ENCODE results near the gene TMEM131.

Gene TMEM131

GRCh38 chr2:97734061-97735051 is 261.4 kb downstream of the TMEM131 start:
- DNase-seq, result no peak

- no peak for DNase-seq
Observed at GRCh38 chr2:97733341-97734035, 262.3 kb downstream of the TMEM131 start.

DNA sequence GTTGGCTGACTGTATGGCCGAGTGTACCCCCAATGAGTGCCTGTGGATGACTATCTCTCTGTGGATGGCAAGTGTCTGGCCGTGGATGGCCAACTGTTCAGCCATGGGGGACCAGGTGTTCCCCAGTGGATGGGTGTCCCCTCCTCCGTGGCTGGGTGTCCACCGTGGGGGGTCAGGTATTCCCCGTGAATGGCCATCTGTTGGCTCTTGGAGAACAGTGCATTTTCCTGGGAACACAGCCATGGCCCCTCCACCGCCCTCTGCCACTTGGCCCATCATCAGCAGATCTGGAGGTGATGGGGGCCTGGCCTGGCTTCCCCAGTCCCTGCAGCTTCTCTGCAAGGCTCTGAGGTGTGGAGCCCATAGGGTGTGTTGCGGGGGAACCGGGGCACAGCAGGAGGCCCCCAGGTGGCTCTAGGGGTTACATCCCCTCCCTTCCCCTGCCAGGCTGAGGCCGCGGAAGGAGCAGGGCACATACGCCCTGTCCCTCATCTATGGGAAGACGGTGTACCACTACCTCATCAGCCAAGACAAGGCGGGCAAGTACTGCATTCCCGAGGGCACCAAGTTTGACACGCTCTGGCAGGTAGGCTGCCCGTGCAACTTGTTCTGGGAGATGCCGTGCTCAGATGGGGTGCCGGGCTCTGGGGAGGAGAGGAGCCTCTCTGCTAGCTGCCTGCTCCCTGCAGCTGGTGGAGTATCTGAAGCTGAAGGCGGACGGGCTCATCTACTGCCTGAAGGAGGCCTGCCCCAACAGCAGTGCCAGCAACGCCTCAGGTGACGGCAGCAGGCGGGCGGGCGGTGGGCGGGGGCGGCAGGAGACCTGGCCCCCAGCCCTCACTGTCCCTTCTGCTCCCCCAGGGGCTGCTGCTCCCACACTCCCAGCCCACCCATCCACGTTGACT is 263.1 kb downstream of the TMEM131 start:
- DNase-seq, result no peak

DNA sequence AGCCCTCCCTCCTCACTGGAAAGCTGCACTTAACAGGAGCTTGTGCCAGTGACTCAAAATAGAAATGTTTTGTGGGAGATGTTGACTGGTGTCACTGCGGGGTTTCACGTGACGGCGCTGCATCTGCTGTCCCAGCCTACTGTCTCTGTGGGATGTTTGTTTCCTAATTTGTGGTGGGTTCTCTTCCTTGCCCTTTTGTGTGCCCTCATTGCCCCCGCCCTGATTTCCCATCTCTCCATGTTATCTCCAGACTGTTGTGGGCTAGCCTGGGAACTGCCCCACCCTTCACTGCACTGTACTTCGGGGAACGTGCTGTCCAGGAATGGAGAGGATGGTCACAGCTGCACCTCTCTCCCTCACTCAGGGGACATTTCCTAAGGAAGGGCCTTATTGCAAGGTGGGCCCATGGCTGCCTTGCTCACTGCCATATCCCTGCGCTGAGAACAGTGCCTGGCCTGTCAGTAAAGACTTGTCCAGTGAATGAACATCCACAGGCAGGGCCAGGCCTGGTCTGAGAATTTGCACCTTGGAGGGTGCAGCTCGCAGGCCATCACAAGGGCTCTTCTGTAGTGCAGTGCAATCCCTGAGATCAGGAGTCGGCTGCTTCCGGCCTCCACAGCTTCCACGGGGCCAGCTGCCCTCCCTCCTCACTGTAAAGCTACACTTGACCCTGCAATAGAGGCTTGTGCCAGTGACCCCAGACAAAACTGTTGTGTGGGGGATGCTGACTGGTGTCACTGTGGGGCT is 264.3 kb downstream of the TMEM131 start:
- DNase-seq, result no peak

DNA sequence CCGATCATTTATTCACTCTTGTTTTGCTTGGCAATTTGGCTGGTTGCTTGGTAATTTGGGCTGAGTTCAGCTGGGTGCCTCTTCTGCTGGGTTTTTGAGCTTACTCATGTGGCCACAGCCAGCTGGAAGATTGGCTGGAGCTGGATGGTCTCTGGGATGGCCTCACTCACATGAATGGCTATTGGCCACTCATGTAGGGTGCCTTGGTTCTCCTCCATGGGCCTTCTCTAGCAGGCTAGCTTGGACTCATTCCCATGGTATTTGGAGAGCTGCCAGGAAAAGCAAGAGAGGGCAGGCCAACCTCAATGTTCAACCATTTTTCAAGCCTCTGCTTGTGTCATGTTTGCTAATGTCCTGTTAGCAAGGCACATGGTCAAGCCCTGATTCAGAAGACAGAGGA is 265.5 kb downstream of the TMEM131 start:
- DNase-seq, result no peak

- DNase-seq, result no peak
Observed at GRCh38 chr2:97728091-97728731, 267.5 kb downstream of the TMEM131 start.

DNA sequence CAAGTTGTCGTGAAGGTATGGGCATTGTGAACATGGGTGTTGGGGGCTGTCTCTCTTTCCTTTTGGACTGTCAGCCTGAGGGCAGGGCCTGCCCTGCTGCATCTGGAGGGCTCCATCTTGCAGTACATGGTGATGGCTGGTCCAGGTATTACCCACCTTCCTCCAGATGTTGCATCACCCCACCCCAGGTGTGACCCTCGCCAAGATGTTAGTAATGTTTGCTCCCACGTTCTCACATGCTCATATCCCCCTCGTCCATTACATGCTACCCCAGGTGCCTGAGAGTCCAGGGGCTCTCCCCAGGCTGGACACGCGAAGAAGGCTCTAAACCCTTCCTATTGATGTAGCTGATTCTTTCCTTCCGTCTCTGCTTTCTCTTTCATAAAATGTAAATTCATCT is 268.5 kb downstream of the TMEM131 start:
- no peak for DNase-seq

GRCh38 chr2:97726261-97727064 is 269.3 kb downstream of the TMEM131 start:
- peak in 1 of 2 experiments; percentile 41 for DNase-seq

GRCh38 chr2:97724946-97725688 is 270.6 kb downstream of the TMEM131 start:
- DNase-seq, result no peak

GRCh38 chr2:97724501-97724900 is 271.2 kb downstream of the TMEM131 start:
- DNase-seq, result no peak

DNA sequence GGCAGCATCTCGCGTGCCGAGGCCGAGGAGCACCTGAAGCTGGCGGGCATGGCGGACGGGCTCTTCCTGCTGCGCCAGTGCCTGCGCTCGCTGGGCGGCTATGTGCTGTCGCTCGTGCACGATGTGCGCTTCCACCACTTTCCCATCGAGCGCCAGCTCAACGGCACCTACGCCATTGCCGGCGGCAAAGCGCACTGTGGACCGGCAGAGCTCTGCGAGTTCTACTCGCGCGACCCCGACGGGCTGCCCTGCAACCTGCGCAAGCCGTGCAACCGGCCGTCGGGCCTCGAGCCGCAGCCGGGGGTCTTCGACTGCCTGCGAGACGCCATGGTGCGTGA is 271.7 kb downstream of the TMEM131 start:
- DNase-seq, result no peak

DNA sequence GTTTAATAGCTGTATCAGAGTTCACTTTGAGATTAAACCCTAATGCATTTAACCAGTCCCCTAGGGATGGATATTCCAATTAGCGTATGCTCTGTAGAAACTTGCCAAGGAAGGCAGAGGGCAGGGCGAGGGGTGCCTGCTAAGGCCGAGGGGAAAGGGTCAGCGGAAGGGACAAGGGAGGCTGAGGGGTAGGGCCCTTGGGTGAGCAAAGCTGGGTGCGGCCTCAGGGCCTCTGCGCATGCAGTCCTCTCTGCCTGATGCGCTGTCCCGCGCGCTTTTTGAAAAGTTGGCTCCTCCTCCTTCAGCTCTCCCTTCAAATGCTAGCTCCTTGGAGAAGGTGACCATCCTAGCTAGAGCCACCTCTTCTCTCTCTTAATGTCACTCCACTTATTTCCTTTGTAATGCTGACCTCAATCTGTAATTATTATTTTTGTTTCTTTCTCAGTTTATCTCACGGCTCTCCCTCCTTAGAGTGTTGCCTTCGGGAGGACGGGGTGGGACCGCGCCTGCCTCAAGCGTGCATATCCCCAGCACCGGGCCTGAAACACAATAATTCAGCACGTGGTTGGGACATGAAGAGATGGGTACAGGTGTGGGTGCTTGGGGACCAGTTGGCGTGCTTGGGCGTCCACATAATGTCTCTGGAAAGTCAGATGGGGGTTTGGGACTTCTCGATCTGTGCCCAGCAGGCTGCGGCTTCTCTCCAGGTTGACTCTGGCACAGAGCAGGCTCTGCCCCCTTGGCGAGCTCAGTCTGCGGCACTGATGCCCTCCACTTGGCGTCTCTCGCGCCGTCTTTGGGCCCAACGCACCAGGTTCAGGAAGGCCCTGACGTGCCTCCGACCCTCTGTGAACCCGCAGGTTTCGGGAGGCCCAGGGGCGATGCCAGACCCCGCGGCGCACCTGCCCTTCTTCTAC is 272.3 kb downstream of the TMEM131 start:
- DNase-seq, result no peak

GRCh38 chr2:97722227-97722626 is 273.5 kb downstream of the TMEM131 start:
- no peak for DNase-seq

- no peak for DNase-seq
Observed at GRCh38 chr2:97720746-97721145, 275.0 kb downstream of the TMEM131 start.

- no peak for DNase-seq
Observed at GRCh38 chr2:97719362-97720155, 276.2 kb downstream of the TMEM131 start.

DNA sequence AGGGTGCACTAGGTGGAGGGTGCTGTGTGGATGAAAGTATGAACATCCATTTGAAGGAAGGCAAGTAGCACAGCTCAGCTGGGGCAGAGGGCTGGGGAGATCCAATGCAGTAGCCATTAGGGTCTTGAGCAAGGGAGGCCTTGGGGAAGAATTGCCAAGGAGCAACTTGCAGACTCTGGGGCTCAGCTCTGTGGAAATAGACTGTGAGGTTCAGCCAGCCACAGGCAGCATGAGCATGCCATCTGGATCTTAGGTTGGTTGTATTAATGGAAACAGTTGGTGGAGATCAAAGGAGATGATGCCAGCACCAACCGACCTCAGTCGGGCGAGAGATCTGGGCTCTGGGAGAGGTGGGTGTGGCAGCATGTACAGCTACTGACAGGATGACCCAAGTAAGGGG is 276.8 kb downstream of the TMEM131 start:
- DNase-seq, result peak; percentile 67

GRCh38 chr2:97718051-97718882 is 277.5 kb downstream of the TMEM131 start:
- DNase-seq, result peak; percentile 77
